IPS-20b (cell line): Measurements from ENCODE around the gene CASS4.

Experiments
- H3K27ac ChIP-seq: one replicate; pipeline ENCODE4 v1.5.1; 2013; ENCODE audit warnings: low read length
- H3K27me3 ChIP-seq: 2 replicates; pipeline ENCODE4 v1.6.1; 2013; ENCODE audit warnings: mild to moderate bottlenecking, low read length, inconsistent platforms; ENCODE audit not compliant: insufficient read depth
- H3K36me3 ChIP-seq: 2 replicates; pipeline ENCODE4 v1.6.1; 2013; ENCODE audit warnings: low read depth, mild to moderate bottlenecking, inconsistent platforms, low read length, moderate library complexity; ENCODE audit not compliant: insufficient read depth
- H3K4me1 ChIP-seq: 2 replicates; pipeline ENCODE4 v1.6.1; 2013; ENCODE audit warnings: mild to moderate bottlenecking, control low read depth, inconsistent platforms, low read length, moderate library complexity; ENCODE audit not compliant: insufficient read depth
- H3K4me3 ChIP-seq: 2 replicates; pipeline ENCODE4 v1.5.1; 2013; ENCODE audit warnings: mild to moderate bottlenecking, low read length, inconsistent platforms
- H3K9ac ChIP-seq: 2 replicates; pipeline ENCODE4 v1.6.1; 2013; ENCODE audit warnings: low read depth, mild to moderate bottlenecking, inconsistent platforms, low read length, moderate library complexity
- H3K9me3 ChIP-seq: 2 replicates; pipeline ENCODE4 v1.6.1; 2013; ENCODE audit warnings: mild to moderate bottlenecking, low read depth, low read length, inconsistent platforms; ENCODE audit not compliant: insufficient read depth

CASS4 gene

GRCh38 chr20:56417402-56417801, 5.3 kb downstream of the CASS4 start:
- Histone ChIP-seq H3K9me3 (no peaks in the 10 kb centered on the region), H3K36me3 (peaks cover 6% of the 10 kb centered on the region; the same call in 1 of the 2 replicates), H3K4me1 (peaks cover 4% of the 10 kb centered on the region), H3K4me3 (no peak overlapping the region), H3K27ac (no peak overlapping the region), H3K9ac (no peak overlapping the region), H3K27me3 (peaks cover 16% of the 10 kb centered on the region; the same call in 1 of the 2 replicates)

GRCh38 chr20:56417911-56418310, 5.9 kb downstream of the CASS4 start:
- Histone ChIP-seq H3K36me3 (peaks cover 6% of the 10 kb centered on the region; the same call in 1 of the 2 replicates), H3K27ac (no peak overlapping the region), H3K9ac (no peak overlapping the region), H3K4me1 (peaks cover 9% of the 10 kb centered on the region), H3K27me3 (peaks cover 16% of the 10 kb centered on the region; the same call in 1 of the 2 replicates), H3K4me3 (no peak overlapping the region), H3K9me3 (no peaks in the 10 kb centered on the region)

GRCh38 chr20:56418385-56418861, 6.4 kb downstream of the CASS4 start:
- peaks cover 16% of the 10 kb centered on the region; the same call in 1 of the 2 replicates for H3K27me3 ChIP-seq
- H3K27ac ChIP-seq = no peak overlapping the region
- H3K9ac ChIP-seq = no peak overlapping the region

GRCh38 chr20:56420028-56420427, 8.0 kb downstream of the CASS4 start:
- Histone ChIP-seq H3K9ac (no peak overlapping the region), H3K27me3 (peaks cover 23% of the 10 kb centered on the region; the same call in 1 of the 2 replicates), H3K27ac (no peak overlapping the region), H3K4me3 (no peak overlapping the region), H3K4me1 (peaks cover 9% of the 10 kb centered on the region), H3K9me3 (no peaks in the 10 kb centered on the region), H3K36me3 (no peaks in the 10 kb centered on the region)

More at GRCh38 chr20:56418385-56418861, 6.4 kb downstream of the CASS4 start:
- H3K4me3 ChIP-seq = no peak overlapping the region
- H3K36me3 ChIP-seq = peaks cover 6% of the 10 kb centered on the region; the same call in 1 of the 2 replicates
- H3K9me3 ChIP-seq = no peaks in the 10 kb centered on the region
- H3K4me1 ChIP-seq = peaks cover 9% of the 10 kb centered on the region

GRCh38 chr20:56420940-56421688, 9.1 kb downstream of the CASS4 start:
- Histone ChIP-seq H3K4me1 (peaks cover 9% of the 10 kb centered on the region), H3K27ac (no peak overlapping the region)

GRCh38 chr20:56422076-56422823, 10.2 kb downstream of the CASS4 start:
- no peak overlapping the region for H3K9ac ChIP-seq
- no peak overlapping the region for H3K27ac ChIP-seq
- H3K9me3 ChIP-seq = no peaks in the 10 kb centered on the region
- H3K36me3 ChIP-seq = no peaks in the 10 kb centered on the region
- H3K4me3 ChIP-seq = no peak overlapping the region
- H3K4me1 ChIP-seq = peaks cover 9% of the 10 kb centered on the region
- H3K27me3 ChIP-seq = peaks cover 26% of the 10 kb centered on the region; the same call in 1 of the 2 replicates

More at GRCh38 chr20:56420940-56421688, 9.1 kb downstream of the CASS4 start:
- Histone ChIP-seq H3K36me3 (no peaks in the 10 kb centered on the region), H3K27me3 (peaks cover 26% of the 10 kb centered on the region; the same call in 1 of the 2 replicates), H3K4me3 (no peak overlapping the region), H3K9me3 (no peaks in the 10 kb centered on the region), H3K9ac (no peak overlapping the region)

- Histone ChIP-seq H3K4me1 (peaks cover 9% of the 10 kb centered on the region), H3K4me3 (no peak overlapping the region), H3K9me3 (no peaks in the 10 kb centered on the region), H3K27ac (no peak overlapping the region), H3K9ac (no peak overlapping the region), H3K27me3 (peaks cover 26% of the 10 kb centered on the region; the same call in 1 of the 2 replicates), H3K36me3 (no peaks in the 10 kb centered on the region)
These were observed 10.7 kb downstream of the CASS4 start for GRCh38 chr20:56422824-56423189.

GRCh38 chr20:56423211-56423610, 11.2 kb downstream of the CASS4 start:
- Histone ChIP-seq H3K9me3 (no peaks in the 10 kb centered on the region), H3K4me1 (peaks cover 9% of the 10 kb centered on the region), H3K27me3 (peaks cover 26% of the 10 kb centered on the region; the same call in 1 of the 2 replicates), H3K4me3 (no peak overlapping the region), H3K9ac (no peak overlapping the region), H3K36me3 (no peaks in the 10 kb centered on the region), H3K27ac (no peak overlapping the region)

GRCh38 chr20:56423886-56424285, 11.8 kb downstream of the CASS4 start:
- H3K4me1 ChIP-seq = peaks cover 9% of the 10 kb centered on the region
- no peaks in the 10 kb centered on the region for H3K9me3 ChIP-seq
- H3K27ac ChIP-seq = no peak overlapping the region
- H3K27me3 ChIP-seq = peaks cover 26% of the 10 kb centered on the region; the same call in 1 of the 2 replicates
- H3K36me3 ChIP-seq = no peaks in the 10 kb centered on the region
- H3K9ac ChIP-seq = no peak overlapping the region
- H3K4me3 ChIP-seq = no peak overlapping the region

- no peaks in the 10 kb centered on the region for H3K9me3 ChIP-seq
- H3K27me3 ChIP-seq = peaks cover 26% of the 10 kb centered on the region; the same call in 1 of the 2 replicates
- no peak overlapping the region for H3K27ac ChIP-seq
- peaks cover 9% of the 10 kb centered on the region for H3K4me1 ChIP-seq
- H3K4me3 ChIP-seq = no peak overlapping the region
- H3K9ac ChIP-seq = no peak overlapping the region
- no peaks in the 10 kb centered on the region for H3K36me3 ChIP-seq
These were observed 12.9 kb downstream of the CASS4 start for GRCh38 chr20:56424931-56425330.

GRCh38 chr20:56426026-56426425, 14.0 kb downstream of the CASS4 start:
- Histone ChIP-seq H3K4me3 (no peak overlapping the region), H3K36me3 (no peaks in the 10 kb centered on the region), H3K4me1 (peaks cover 9% of the 10 kb centered on the region), H3K27ac (no peak overlapping the region), H3K9ac (no peak overlapping the region), H3K27me3 (peaks cover 23% of the 10 kb centered on the region; the same call in 1 of the 2 replicates), H3K9me3 (no peaks in the 10 kb centered on the region)
